ENCODE results near the gene DCLRE1B. TPM values are rescaled to one million over a fixed set of nuclear protein-coding genes. Genes with fewer than 3 reads are reported as not detected.

DCLRE1B gene
- total RNA-seq, 1 experiment from 2014 or later = 9.4 TPM

GRCh38 chr1:113949007-113949406 lies 43.9 kb downstream of the DCLRE1B start (continued):
- TF ChIP-seq STAT6 (CRISPR knock-in tag; conservative IDR thresholded peaks at IDR 0.05; ENCODE audit: low read depth) = no peak
- TF ChIP-seq MLX (CRISPR knock-in tag; IDR thresholded peaks at IDR 0.05) = no peak
- TF ChIP-seq PREB (CRISPR knock-in tag; IDR thresholded peaks at IDR 0.05; ENCODE audit: borderline replicate concordance) = no peak
- no peak for TF ChIP-seq USF1 (CRISPR knock-in tag; IDR thresholded peaks at IDR 0.05)
- no peak for TF ChIP-seq ELF4 (CRISPR knock-in tag; IDR thresholded peaks at IDR 0.05; ENCODE audit: low read depth)
- no peak for TF ChIP-seq RELA (CRISPR knock-in tag; IDR thresholded peaks at IDR 0.05; ENCODE audit: borderline replicate concordance)

- Mint-ChIP-seq H3K27ac (no peak overlapping the region), H3K36me3 (peaks cover 16% of the 10 kb centered on the region), H3K4me3 (no peak overlapping the region), H3K9me3 (no peaks in the 10 kb centered on the region), H3K27me3 (ENCODE audit: low read depth) (no peaks in the 10 kb centered on the region), H3K4me1 (peaks cover 27% of the 10 kb centered on the region)
- TF ChIP-seq CDX4 (CRISPR knock-in tag; IDR thresholded peaks at IDR 0.05; ENCODE audit: borderline replicate concordance) (no peak), ATF2 (CRISPR knock-in tag; IDR thresholded peaks at IDR 0.05; ENCODE audit: borderline replicate concordance, low read depth) (no peak), ETV6 (CRISPR knock-in tag; IDR thresholded peaks at IDR 0.05) (no peak), ZNF232 (CRISPR knock-in tag; IDR thresholded peaks at IDR 0.05) (no peak), TCF7 (CRISPR knock-in tag; IDR thresholded peaks at IDR 0.05; ENCODE audit: low read depth) (no peak)
- POLR2A ChIA-PET = interaction anchor here (0.6 kb wide), 1 partner anchor 341 kb away, joined by 3 read pairs; no protein-coding TSS in a partner anchor
- CTCF ChIA-PET = interaction anchor here (1.5 kb wide), 1 partner anchor 332 kb away, joined by 3 read pairs; no protein-coding TSS in a partner anchor
- DNase-seq (ENCODE audit: low spot score) = no peak
- no peak for ATAC-seq
These were observed 45.8 kb downstream of the DCLRE1B start for GRCh38 chr1:113950908-113951307.

GRCh38 chr1:113951719-113952118 lies 46.6 kb downstream of the DCLRE1B start:
- ChIA-PET CTCF (interaction anchor here (0.9 to 1.2 kb wide), 3 partner anchors 25 to 286 kb away, joined by 3 to 4 read pairs (median 3); partner anchors contain the start of gene OLFML3), POLR2A (interaction anchor here (0.6 kb wide), 1 partner anchor 340 kb away, joined by 3 read pairs; no protein-coding TSS in a partner anchor)
- ATAC-seq (no peak), DNase-seq (ENCODE audit: low spot score) (no peak)
- peaks cover 20% of the 10 kb centered on the region for H3K4me1 Mint-ChIP-seq
- no peaks in the 10 kb centered on the region for H3K9me3 Mint-ChIP-seq
- H3K4me3 Mint-ChIP-seq = no peak overlapping the region
- peaks cover 19% of the 10 kb centered on the region for H3K36me3 Mint-ChIP-seq
- no peaks in the 10 kb centered on the region for H3K27me3 Mint-ChIP-seq (ENCODE audit: low read depth)
- H3K27ac Mint-ChIP-seq = no peak overlapping the region
- TF ChIP-seq KAT7 (CRISPR knock-in tag; IDR thresholded peaks at IDR 0.05; ENCODE audit: borderline replicate concordance) (no peak), ZNF423 (CRISPR knock-in tag; IDR thresholded peaks at IDR 0.05) (no peak), TEAD4 (CRISPR knock-in tag; IDR thresholded peaks at IDR 0.05) (no peak), E2F4 (CRISPR knock-in tag; IDR thresholded peaks at IDR 0.05; ENCODE audit: borderline replicate concordance, low read depth) (no peak), PRRX2 (CRISPR knock-in tag; IDR thresholded peaks at IDR 0.05) (no peak), OVOL2 (CRISPR knock-in tag; IDR thresholded peaks at IDR 0.05; ENCODE audit: borderline replicate concordance) (no peak), ZNF121 (CRISPR knock-in tag; IDR thresholded peaks at IDR 0.05) (no peak), PRDM15 (CRISPR knock-in tag; IDR thresholded peaks at IDR 0.05) (no peak), NFYB (CRISPR knock-in tag; conservative IDR thresholded peaks at IDR 0.05; ENCODE audit: low read depth) (no peak)
